ENCODE data around the gene USP50. TPM values are rescaled to one million over a fixed set of nuclear protein-coding genes. Genes with fewer than 3 reads are reported as not detected.

The USP50 gene
- total and polyA plus RNA-seq, 2 donors (not counting 1 experiment from before 2014, with no cell fraction given), result 0.17 to 0.34 TPM

DNA sequence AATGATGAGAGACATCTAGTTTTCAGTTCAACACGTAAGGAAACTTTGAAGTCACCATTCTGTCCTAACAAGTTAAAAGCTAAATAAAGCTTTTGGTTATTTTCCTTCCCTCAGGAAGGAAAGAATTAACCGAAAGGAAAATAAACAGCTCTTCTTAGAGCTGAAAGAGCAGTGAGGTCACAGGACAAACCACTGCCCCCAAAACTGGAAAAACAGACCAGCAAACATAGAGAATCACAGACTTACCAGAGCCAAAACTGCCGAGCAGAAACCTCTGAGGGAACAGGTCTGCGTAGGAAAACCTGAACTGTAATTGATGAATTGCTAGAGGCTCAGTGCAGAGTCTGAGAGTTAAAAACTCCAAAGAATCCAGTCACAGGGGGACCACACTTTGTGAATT, 14.7 kb downstream of the USP50 start:
- H3K36me3 ChIP-seq (ENCODE audit: control insufficient read depth, insufficient read depth, low read length), result no peaks in the 10 kb centered on the region
- no peak overlapping the region for H3K27ac ChIP-seq (ENCODE audit: insufficient read depth, low read length)
- H3K4me1 ChIP-seq (ENCODE audit: control insufficient read depth, extremely low read depth, insufficient read depth, low read length), result no peaks in the 10 kb centered on the region
- no peak for DNase-seq (ENCODE audit: low read depth in 2 of 2)
- peak overlapping the region; percentile 57 for H2AFZ ChIP-seq (ENCODE audit: low read length)
- H3K9ac ChIP-seq (ENCODE audit: insufficient read depth, low read length), result no peak overlapping the region
- no peaks in the 10 kb centered on the region for H4K20me1 ChIP-seq (ENCODE audit: control insufficient read depth, extremely low read depth, insufficient read depth, low read length)
- H3K27me3 ChIP-seq (ENCODE audit: control insufficient read depth, insufficient read depth, low read length), result no peaks in the 10 kb centered on the region
- H3K4me2 ChIP-seq (ENCODE audit: extremely low read depth, insufficient read depth, low read length), result peak overlapping the region; percentile 25
- no peaks in the 10 kb centered on the region for H3K79me2 ChIP-seq (ENCODE audit: control insufficient read depth, insufficient read depth, low read length)
- TF ChIP-seq EZH2 (IDR thresholded peaks at IDR 0.05; ENCODE audit: low read length, missing control alignments), result no peak
- TF ChIP-seq, protein P1, sequence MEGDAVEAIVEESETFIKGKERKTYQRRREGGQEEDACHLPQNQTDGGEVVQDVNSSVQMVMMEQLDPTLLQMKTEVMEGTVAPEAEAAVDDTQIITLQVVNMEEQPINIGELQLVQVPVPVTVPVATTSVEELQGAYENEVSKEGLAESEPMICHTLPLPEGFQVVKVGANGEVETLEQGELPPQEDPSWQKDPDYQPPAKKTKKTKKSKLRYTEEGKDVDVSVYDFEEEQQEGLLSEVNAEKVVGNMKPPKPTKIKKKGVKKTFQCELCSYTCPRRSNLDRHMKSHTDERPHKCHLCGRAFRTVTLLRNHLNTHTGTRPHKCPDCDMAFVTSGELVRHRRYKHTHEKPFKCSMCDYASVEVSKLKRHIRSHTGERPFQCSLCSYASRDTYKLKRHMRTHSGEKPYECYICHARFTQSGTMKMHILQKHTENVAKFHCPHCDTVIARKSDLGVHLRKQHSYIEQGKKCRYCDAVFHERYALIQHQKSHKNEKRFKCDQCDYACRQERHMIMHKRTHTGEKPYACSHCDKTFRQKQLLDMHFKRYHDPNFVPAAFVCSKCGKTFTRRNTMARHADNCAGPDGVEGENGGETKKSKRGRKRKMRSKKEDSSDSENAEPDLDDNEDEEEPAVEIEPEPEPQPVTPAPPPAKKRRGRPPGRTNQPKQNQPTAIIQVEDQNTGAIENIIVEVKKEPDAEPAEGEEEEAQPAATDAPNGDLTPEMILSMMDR (conservative IDR thresholded peaks at IDR 0.05 in 1 of 2, IDR thresholded peaks at IDR 0.05 in 1 of 2; ENCODE audit: low read depth in 1 of 2, low read length in 2 of 2), result no peak
- H3K9me3 ChIP-seq (ENCODE audit: control insufficient read depth, insufficient read depth, low read depth, low read length), result no peaks in the 10 kb centered on the region
- no peak overlapping the region for H3K4me3 ChIP-seq (replicated peaks in 1 of 4; ENCODE audit: control extremely low read depth in 1 of 4, insufficient read depth in 1 of 4, low read depth in 3 of 4, low read length in 4 of 4)

DNA sequence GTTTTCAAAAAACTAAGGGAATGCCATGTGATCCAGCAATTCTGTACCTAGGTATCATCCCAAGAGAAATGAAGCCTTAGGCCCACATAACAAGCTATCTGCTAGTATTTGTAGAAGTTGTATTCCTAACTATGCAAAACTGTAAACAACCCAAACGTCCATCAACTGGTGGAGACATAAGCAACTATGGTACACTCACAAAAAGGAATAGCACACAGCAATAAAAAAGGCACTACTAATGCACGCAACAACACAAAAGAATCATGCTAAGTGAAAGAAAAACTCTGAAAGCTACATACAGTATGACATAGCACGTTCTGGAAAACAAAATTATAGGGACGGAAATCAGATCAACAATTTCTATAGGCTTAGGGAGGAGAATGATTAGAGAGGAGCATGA, 15.3 kb downstream of the USP50 start:
- Histone ChIP-seq H3K36me3 (ENCODE audit: control insufficient read depth, insufficient read depth, low read length) (no peaks in the 10 kb centered on the region), H3K9me3 (ENCODE audit: control insufficient read depth, insufficient read depth, low read depth, low read length) (no peaks in the 10 kb centered on the region), H3K79me2 (ENCODE audit: control insufficient read depth, insufficient read depth, low read length) (no peaks in the 10 kb centered on the region), H3K27ac (ENCODE audit: insufficient read depth, low read length) (no peak overlapping the region), H3K4me1 (ENCODE audit: control insufficient read depth, extremely low read depth, insufficient read depth, low read length) (no peaks in the 10 kb centered on the region), H4K20me1 (ENCODE audit: control insufficient read depth, extremely low read depth, insufficient read depth, low read length) (no peaks in the 10 kb centered on the region), H3K4me3 (replicated peaks in 1 of 4; ENCODE audit: control extremely low read depth in 1 of 4, insufficient read depth in 1 of 4, low read depth in 3 of 4, low read length in 4 of 4) (no peak overlapping the region), H3K4me2 (ENCODE audit: extremely low read depth, insufficient read depth, low read length) (no peak overlapping the region), H2AFZ (ENCODE audit: low read length) (no peak overlapping the region), H3K27me3 (ENCODE audit: control insufficient read depth, insufficient read depth, low read length) (no peaks in the 10 kb centered on the region), H3K9ac (ENCODE audit: insufficient read depth, low read length) (no peak overlapping the region)
- DNase-seq (ENCODE audit: low read depth in 2 of 2), result no peak
- TF ChIP-seq, protein P1 (conservative IDR thresholded peaks at IDR 0.05 in 1 of 2, IDR thresholded peaks at IDR 0.05 in 1 of 2; ENCODE audit: low read depth in 1 of 2, low read length in 2 of 2), result no peak
- TF ChIP-seq EZH2 (IDR thresholded peaks at IDR 0.05; ENCODE audit: low read length, missing control alignments), result no peak

DNA sequence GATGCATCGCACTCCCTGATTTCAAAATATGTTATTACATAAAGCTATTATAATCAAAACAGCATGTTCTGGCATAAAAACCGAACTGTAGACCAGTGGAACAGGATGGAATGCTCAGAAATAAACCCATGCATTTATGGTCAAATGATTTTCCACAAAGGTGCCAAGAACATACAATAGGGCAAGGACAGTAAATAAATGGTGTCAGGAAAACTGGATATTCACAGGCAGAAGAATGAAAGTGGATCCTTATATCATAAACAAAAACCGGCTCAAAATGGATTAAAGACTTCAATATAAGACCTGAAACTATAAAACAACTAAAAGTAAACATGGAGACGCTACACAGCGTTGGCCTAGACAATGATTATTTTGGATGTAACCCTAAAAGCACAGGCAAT, 22.6 kb downstream of the USP50 start:
- Histone ChIP-seq H3K36me3 (ENCODE audit: control insufficient read depth, insufficient read depth, low read length) (no peaks in the 10 kb centered on the region), H3K4me1 (ENCODE audit: control insufficient read depth, extremely low read depth, insufficient read depth, low read length) (no peaks in the 10 kb centered on the region), H3K79me2 (ENCODE audit: control insufficient read depth, insufficient read depth, low read length) (no peaks in the 10 kb centered on the region), H3K27me3 (ENCODE audit: control insufficient read depth, insufficient read depth, low read length) (no peaks in the 10 kb centered on the region), H3K27ac (ENCODE audit: insufficient read depth, low read length) (no peak overlapping the region), H2AFZ (ENCODE audit: low read length) (no peak overlapping the region), H4K20me1 (ENCODE audit: control insufficient read depth, extremely low read depth, insufficient read depth, low read length) (no peaks in the 10 kb centered on the region), H3K4me2 (ENCODE audit: extremely low read depth, insufficient read depth, low read length) (no peak overlapping the region), H3K4me3 (replicated peaks in 1 of 4; ENCODE audit: control extremely low read depth in 1 of 4, insufficient read depth in 1 of 4, low read depth in 3 of 4, low read length in 4 of 4) (no peak overlapping the region), H3K9me3 (ENCODE audit: control insufficient read depth, insufficient read depth, low read depth, low read length) (no peaks in the 10 kb centered on the region), H3K9ac (ENCODE audit: insufficient read depth, low read length) (no peak overlapping the region)
- no peak for DNase-seq (ENCODE audit: low read depth in 2 of 2)
- TF ChIP-seq, protein P1 (conservative IDR thresholded peaks at IDR 0.05 in 1 of 2, IDR thresholded peaks at IDR 0.05 in 1 of 2; ENCODE audit: low read depth in 1 of 2, low read length in 2 of 2), result no peak
- TF ChIP-seq EZH2 (IDR thresholded peaks at IDR 0.05; ENCODE audit: low read length, missing control alignments), result no peak
